GM18873 (cell line): ENCODE measurements around the gene TOM1L2.
A peak's percentile ranks its signal among the peaks of the same experiment; 100 is the strongest.

Source experiments
- ATAC-seq: cut with Tn5 transposase; IDR thresholded peaks from one replicate; pipeline ENCODE4 v1.9.1; 2021; ENCODE audit warnings: mild to moderate bottlenecking, moderate library complexity, moderate number of reproducible peaks; ENCODE audit not compliant: unreplicated experiment, low FRiP score

Gene TOM1L2

DNA sequence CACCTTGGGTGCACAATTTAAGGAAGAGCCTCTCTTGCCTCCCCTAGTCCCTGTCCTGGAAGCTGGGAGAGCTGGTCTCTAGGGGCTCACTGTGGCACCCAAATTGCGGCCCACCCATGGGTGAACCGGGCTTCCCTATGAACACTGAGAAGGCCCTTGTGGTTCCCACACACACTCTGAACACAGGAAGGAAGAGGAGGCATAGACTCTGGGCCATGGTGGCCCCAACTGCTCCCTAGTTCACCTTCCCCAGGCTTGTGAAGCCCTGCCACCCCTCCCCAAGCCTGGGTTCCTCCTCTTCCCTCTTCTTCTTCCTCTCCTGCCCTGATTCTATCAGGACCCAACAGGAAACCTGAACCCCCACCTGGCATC, 145.9 kb downstream of the TOM1L2 start:
- ATAC-seq, result no peak

GRCh38 chr17:17824783-17825614, 147.2 kb downstream of the TOM1L2 start:
- no peak for ATAC-seq

DNA sequence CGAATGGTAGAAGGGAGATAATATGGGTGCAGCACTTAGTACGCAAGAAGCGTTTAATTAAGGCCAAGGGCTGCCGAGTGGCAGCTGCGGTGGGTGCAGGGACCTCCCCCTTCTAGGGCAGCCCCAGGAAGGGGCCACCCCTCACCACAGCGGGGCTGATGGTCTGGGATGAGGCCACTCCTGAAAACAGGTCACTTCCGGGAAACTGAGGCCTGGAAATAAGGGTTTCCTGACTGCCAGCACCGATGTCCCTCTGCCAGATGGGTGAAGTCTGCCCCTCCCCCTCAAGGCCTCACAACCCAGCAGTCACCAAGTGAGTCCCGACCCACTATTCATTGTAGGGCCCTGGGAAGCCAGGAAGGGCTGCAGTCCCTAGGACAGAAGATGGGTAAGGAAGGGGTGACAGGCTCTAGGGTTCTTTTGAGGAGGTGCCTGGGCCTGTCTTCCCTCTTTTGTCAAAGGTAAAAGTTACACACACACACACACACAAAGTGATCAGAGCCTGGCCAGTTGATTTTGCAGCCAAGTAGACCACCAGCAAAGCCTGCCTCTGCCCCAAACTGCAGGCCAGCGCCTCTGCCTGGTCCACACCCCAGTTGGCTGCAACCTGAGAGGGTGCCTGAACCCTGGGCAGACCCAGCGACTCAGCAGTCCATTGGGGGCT, 147.9 kb downstream of the TOM1L2 start:
- ATAC-seq, result no peak

- ATAC-seq, result peak; percentile 36
Observed at GRCh38 chr17:17823433-17824118, 148.6 kb downstream of the TOM1L2 start.

- ATAC-seq, result no peak
Observed at GRCh38 chr17:17822616-17823015, 149.6 kb downstream of the TOM1L2 start.

DNA sequence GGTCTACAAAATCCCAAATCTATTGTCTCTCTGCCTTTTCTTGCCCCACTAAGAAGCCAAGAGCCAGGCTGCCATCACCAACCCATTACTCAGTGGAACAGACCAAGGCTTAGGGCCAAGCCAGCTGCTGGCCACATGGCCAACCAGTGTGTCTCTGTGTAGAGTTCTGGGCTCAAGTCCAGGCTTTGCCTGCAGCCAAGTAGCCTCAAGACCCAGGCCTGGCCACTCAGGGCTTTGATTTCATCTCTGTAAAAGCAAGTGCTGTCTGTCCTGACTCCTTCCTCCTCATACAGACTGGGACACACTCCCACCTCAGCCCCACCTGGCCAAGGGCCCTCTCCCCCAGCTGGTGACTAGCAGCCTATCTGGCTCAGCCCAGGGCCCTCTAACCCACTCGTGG, 150.0 kb downstream of the TOM1L2 start:
- no peak for ATAC-seq

DNA sequence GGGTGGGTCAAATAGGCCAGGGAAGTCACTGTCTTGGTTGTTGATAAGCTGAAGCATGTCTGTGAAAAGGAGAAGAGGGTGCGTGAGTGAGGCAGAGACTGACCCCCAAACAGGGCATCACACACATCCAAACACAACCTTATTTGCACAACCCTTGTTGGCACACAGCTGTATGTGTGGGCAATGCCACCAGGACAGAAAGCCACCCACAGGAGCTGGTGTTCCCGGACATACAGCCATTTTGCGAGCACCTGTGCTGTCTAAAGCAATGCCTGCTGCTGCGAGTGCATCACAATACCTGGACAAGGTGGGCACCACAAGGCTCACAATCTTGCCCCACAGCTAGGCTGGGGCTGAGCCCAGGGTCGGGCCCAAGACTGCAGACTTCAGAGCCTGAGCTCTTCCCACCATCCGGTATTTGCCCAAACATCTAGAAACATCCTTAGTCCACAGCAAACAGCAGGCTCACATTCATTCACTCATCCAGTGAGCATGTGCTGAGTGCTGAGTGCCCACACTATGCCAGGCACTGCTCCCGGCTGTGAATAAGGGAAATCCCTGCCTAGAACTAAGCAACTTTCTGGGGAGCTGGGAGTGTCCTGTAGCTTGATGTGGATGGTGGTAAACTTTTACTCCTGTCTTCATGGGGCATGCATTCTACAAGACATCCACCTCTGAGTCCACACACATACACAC, 151.6 kb downstream of the TOM1L2 start:
- no peak for ATAC-seq

GRCh38 chr17:17820046-17820445, 152.2 kb downstream of the TOM1L2 start:
- ATAC-seq, result no peak

GRCh38 chr17:17819561-17819995, 152.6 kb downstream of the TOM1L2 start:
- ATAC-seq, result peak; percentile 47

GRCh38 chr17:17819111-17819510, 153.1 kb downstream of the TOM1L2 start:
- ATAC-seq, result no peak

DNA sequence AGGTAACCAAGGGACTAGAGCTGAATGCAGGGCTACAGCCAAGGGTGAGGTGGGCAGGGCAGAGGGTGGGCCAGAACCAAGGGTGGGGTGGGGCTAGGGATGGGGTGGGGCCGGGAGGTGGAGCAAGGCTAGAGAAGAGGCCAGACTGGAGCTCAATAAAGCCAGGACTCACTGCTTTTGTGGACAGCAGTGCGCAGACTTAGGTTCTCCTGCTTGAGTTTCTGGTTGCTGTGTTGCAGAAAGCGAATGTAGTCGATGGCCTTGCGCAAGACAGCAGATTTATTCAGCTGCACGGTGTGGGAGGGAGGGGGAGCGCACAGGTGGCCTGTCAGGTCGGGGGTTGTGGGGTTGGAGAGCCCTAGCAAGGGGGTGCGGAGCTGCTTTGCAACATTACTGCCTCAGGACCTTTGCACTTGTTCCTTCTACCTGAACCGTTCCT, 154.1 kb downstream of the TOM1L2 start:
- no peak for ATAC-seq

DNA sequence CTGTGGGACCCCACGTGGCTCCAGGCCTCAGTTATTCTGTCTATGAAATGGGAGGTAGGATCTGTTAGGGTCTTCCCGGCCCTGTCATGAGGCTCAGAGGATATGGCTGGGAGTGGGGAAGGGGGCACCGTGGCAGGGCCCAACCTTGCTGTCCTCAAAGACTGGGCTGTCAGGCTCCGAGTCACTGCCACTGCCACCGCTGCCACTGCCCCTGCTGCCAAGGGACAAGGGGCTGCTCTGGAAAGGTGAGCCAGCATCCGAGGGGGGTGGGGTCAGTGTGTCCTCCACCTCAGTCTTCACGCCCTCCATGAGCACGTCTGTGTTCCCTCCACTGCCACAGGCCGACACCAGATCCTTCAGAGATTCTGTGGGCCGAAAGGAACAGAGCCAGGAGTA, 154.7 kb downstream of the TOM1L2 start:
- ATAC-seq, result no peak

- ATAC-seq, result no peak
Observed at GRCh38 chr17:17816831-17817551, 155.2 kb downstream of the TOM1L2 start.

DNA sequence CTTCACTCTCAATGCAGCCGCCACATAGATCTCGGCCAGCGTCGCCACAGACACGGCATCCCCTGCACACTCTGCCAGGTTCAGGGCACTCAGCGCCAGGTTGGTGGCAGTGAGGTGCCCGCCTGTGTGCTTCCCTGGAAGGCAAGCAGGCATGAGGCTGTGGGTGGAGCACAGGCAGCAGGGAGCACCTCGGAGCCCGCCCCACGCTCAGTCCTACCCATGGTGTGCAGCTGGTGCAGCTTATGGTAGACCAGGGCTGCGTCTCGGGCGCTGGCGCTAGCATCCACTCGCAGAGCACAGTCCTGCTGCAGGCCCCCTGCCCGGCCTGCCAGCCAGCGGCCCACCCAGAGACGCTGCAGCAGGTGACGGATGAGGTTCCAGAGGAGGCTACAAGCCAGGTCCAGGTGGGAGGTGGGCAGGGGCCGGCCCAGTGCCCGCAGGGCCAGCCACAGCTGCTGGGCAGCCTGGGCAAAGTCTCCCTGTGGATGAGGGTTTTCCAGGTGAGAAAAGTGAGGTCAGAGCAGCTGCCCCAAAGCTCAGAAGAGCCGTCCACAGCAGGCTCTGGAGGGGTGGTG, 155.9 kb downstream of the TOM1L2 start:
- no peak for ATAC-seq

- no peak for ATAC-seq
Observed at GRCh38 chr17:17815436-17816200, 156.6 kb downstream of the TOM1L2 start.

DNA sequence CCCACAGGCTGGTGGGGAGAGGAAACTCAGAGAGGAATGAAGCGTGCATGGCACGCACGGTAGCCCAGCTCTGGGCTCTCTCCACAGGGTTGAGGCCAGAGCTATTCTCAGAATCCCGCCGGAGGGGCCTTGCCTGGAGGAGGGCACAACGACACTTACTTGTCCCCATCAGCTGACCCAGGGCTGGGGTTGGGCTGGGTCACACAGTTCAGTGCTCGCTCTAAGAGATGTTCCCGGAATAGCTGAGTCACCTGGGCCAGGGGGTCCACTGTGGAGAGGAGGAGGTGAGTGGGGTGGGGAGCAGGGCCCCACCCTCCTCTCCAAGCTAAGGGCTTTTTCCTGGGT, 157.2 kb downstream of the TOM1L2 start:
- no peak for ATAC-seq

DNA sequence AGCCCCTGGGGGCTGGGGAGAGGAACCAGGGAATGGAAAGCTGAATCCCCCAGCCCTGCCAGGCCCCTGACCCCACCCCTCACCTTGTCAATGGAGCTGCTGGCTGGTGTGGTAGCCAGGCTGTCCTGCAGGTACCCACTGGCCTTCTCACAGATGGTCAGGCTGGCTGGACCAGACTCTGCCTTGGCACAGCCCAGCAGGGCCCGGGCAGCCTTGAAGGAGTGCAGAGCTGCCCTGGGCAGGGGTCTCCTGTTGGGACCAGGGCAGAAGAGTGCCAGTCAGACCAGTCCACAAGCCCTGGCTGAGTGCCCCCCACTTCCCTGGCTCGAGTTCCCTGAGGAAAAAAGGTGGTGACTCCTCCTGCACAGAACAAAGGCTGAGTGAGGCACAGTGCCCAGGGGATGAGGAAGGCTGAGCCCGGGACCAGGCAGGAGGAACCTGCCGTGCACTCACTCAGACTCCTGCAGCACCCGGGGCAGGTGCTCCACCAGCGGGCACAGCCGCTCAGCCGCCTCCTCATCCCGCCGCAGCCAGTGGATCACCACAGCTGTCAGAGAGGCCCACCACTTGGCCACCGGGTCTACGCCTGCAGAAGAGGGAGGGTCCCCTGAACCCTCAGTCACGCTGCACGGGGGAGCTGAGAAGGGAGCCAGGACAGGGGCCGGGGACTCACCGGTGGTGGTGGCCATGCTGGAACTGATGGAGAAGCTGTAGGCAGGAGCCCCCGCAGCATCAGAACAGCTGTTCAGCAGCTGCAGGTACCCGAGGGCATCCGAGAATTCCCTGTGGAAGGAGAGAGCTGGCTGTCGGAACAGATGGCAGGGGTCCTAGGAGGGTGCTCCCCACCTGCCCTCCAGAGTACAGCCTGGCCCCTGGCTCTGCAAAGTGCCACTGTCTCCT, 157.8 kb downstream of the TOM1L2 start:
- ATAC-seq, result no peak

DNA sequence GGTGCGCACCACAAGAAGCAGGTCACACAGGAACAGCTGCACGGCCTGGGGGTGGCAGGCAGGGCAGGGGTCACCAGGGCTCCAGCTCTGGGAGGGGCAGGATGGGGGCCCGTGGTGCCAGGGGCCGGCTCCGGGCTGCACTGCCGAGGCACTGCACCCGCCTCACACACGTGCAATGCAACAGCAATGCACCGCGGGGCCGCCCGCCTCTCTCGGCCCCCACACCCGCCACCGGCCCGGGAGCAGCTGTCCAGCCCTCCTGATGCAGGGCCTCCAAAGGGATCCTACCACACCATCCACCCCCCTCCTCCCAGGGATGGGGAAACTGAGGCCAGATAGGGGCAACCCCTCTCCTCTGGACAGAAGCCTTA, 158.5 kb downstream of the TOM1L2 start:
- no peak for ATAC-seq
